ENCODE data around the gene SLC5A10.

- no peak for TF ChIP-seq CTCF (IDR thresholded peaks at IDR 0.05; ENCODE audit: borderline replicate concordance, extremely low read depth, low read length, poor library complexity, severe bottlenecking)
- TF ChIP-seq EZH2 (IDR thresholded peaks at IDR 0.05; ENCODE audit: borderline replicate concordance, low read depth, low read length, severe bottlenecking) = no peak
Observed at GRCh38 chr17:18959071-18959844, 7.3 kb downstream of the SLC5A10 start.

Data from DND-41 (cell line).